ENCODE data around the gene LMX1A. TPM values are rescaled to one million over a fixed set of nuclear protein-coding genes. Genes with fewer than 3 reads are reported as not detected.

LMX1A gene
- total and polyA plus RNA-seq, 9 donors: 0.37 to 2.2 (median 0.84) TPM

DNA sequence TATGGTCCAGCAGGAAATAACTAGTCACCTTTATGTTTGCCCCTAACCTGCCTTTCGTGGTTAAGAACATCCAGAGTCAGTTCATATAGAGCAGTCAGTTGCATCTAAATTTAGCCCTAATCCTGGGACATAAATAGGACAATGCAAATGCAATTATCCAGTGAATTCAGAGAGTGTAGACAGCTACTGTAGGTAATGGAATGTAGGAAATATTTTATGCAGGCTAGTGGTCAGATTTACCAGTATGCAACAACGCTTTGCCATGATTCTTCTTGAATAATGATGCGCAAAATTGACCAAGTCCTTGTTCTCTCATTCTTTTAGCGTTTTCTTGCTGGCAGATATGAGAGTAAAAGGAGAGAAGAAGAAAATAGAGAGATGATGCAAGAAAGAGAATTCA lies 165.4 kb downstream of the LMX1A start:
- no peak for DNase-seq
- WGBS (ENCODE audit: insufficient coverage): 100% methylated on average over 2 of the region's 4 CpGs
- no peak overlapping the region for H3K27ac ChIP-seq (ENCODE audit: low read length)
- no peaks in the 10 kb centered on the region for H3K36me3 ChIP-seq (ENCODE audit: control insufficient read depth, insufficient read depth, low read length)
- no peaks in the 10 kb centered on the region for H3K4me1 ChIP-seq (ENCODE audit: control insufficient read depth, insufficient read depth, low read length)
- no peak overlapping the region for H3K4me3 ChIP-seq (ENCODE audit: low read length)
- no peaks in the 10 kb centered on the region for H3K27me3 ChIP-seq (ENCODE audit: control insufficient read depth, insufficient read depth, low read length)
- no peaks in the 10 kb centered on the region for H3K9me3 ChIP-seq (replicated peaks; ENCODE audit: control insufficient read depth, low read depth, low read length)

DNA sequence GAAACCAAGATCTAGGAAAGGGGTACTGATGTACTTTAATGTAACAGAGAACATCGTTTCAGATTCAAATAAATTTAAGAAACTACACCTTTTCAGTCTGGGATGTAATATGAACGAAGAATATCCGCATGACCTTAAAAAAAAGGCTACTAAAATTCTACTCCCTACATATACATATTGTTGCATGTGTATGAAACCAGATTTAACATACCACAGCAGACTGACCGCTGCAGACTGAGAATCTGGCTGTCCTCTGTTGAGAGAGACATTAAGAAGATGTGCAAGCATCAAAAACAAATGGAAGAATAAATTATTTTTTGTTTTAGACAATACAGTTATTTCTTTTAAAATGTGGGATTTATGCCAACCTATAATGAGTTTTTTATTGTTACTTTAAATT lies 166.6 kb downstream of the LMX1A start:
- no peak for DNase-seq
- Histone ChIP-seq H3K27me3 (ENCODE audit: control insufficient read depth, insufficient read depth, low read length) (no peaks in the 10 kb centered on the region), H3K9me3 (replicated peaks; ENCODE audit: control insufficient read depth, low read depth, low read length) (no peaks in the 10 kb centered on the region), H3K4me1 (ENCODE audit: control insufficient read depth, insufficient read depth, low read length) (no peaks in the 10 kb centered on the region), H3K4me3 (ENCODE audit: low read length) (no peak overlapping the region), H3K36me3 (ENCODE audit: control insufficient read depth, insufficient read depth, low read length) (no peaks in the 10 kb centered on the region), H3K27ac (ENCODE audit: low read length) (no peak overlapping the region)
- WGBS (ENCODE audit: insufficient coverage): no CpG with 5 or more reads among the region's 4 CpGs

DNA sequence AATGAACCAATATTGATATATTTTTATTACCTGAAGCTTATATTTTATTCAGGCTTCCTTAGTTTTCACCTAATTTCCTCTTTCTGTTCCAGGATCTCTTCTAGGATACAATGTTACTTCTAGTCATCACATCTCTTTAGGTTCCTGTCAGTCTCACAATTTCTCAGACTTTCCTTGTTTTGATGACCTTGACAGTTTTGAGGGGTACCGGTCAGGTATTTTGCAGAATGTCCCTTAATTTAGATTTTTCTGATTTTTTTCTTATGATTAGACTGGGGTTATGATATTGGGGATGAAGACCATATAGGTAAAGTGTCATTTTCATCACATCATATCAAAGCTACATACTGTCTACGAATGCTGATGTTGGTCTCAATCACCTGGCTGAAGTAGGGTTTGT lies 167.5 kb downstream of the LMX1A start:
- Histone ChIP-seq H3K27ac (ENCODE audit: low read length) (no peak overlapping the region), H3K9me3 (replicated peaks; ENCODE audit: control insufficient read depth, low read depth, low read length) (no peaks in the 10 kb centered on the region), H3K36me3 (ENCODE audit: control insufficient read depth, insufficient read depth, low read length) (no peaks in the 10 kb centered on the region), H3K4me1 (ENCODE audit: control insufficient read depth, insufficient read depth, low read length) (no peaks in the 10 kb centered on the region), H3K27me3 (ENCODE audit: control insufficient read depth, insufficient read depth, low read length) (no peaks in the 10 kb centered on the region), H3K4me3 (ENCODE audit: low read length) (no peak overlapping the region)
- no CpG with 5 or more reads among the region's 2 CpGs for WGBS (ENCODE audit: insufficient coverage)
- DNase-seq: no peak

DNA sequence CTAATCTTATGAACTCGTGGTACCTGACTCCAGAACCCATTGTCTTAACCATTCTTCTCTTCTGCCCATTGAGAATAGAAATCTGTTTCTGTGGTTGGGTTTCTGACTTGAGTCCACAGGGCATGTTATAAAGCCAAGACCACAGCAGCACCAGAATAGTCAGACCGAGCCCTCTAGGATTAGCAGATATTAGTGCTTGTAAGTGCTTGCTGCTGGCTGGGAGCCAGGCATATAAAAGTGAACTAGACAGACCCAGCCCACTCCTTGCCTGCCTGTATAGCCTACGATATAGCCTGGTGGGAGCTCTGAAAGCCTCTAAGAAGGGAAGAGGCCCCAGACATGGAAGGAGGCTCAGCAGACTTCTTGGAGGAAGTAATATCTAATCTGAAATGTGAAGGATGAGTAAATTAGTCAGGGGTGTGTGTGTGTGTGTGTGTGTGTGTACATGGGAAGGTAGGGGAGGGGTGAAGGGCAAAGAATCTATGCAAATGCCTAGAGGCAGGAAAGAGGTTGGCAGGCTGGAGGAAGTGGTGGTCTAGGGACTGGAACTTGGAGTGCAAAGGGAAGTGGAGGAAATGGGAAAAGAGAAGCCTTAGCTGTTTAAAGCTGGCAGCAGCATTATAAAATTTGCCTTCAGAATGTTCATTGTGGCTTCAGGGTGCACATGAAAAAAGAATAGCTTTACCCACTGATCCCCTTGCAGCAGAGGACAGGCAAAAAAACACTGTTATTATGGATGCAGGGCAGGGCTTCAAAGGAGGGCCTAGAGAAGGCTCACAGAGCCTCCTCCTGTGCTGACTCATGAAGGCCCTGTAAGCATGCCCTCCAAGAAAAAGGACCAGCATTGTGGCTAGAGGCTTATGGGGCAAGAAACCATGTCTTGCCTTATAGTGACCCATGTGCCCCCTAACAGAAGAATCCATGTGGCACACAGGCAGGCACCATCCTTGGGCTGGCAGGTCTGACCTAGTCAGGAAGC lies 169.2 kb downstream of the LMX1A start:
- DNase-seq: no peak
- Histone ChIP-seq H3K27me3 (ENCODE audit: control insufficient read depth, insufficient read depth, low read length) (no peaks in the 10 kb centered on the region), H3K4me3 (ENCODE audit: low read length) (no peak overlapping the region), H3K27ac (ENCODE audit: low read length) (no peak overlapping the region), H3K4me1 (ENCODE audit: control insufficient read depth, insufficient read depth, low read length) (no peaks in the 10 kb centered on the region), H3K9me3 (replicated peaks; ENCODE audit: control insufficient read depth, low read depth, low read length) (no peaks in the 10 kb centered on the region), H3K36me3 (ENCODE audit: control insufficient read depth, insufficient read depth, low read length) (no peaks in the 10 kb centered on the region)
- 20% methylated on average over 2 of the region's 3 CpGs for WGBS (ENCODE audit: insufficient coverage)

DNA sequence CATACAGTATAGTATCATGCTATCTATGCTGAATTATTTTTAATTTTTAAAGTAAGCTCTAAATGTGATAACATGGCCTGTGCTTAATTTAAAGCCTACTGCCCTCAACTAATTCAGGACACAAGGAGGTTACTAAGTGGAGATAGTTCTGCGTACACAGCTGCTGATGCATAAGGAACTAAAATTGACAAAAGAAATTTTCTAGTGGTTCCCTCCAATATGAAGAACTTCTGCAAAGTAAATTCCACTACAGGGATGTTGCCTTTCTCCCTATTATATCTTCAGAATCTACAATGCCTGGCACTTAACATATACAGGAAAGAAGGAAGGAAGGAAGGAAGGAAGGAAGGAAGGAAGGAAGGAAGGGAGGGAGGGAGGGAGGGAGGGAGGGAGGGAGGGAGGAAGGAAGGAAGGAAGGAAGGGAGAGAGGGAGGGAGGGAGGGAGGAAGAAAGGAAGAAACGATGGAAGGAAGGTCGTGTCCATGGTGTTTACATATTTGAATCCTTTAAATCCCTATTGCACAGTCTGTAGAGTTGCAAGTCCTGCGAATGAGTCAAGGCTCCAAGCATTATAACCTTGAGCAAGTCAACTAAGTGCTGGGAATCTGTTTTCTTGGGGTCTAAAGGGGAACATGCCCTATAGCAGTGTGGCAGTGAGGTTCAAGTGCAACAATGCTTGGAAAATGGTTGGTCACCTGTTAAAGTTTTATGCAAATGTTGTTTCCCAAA lies 171.2 kb downstream of the LMX1A start:
- DNase-seq: no peak
- Histone ChIP-seq H3K4me3 (ENCODE audit: low read length) (no peak overlapping the region), H3K36me3 (ENCODE audit: control insufficient read depth, insufficient read depth, low read length) (no peaks in the 10 kb centered on the region), H3K27ac (ENCODE audit: low read length) (no peak overlapping the region), H3K9me3 (replicated peaks; ENCODE audit: control insufficient read depth, low read depth, low read length) (no peaks in the 10 kb centered on the region), H3K4me1 (ENCODE audit: control insufficient read depth, insufficient read depth, low read length) (no peaks in the 10 kb centered on the region), H3K27me3 (ENCODE audit: control insufficient read depth, insufficient read depth, low read length) (no peaks in the 10 kb centered on the region)
- WGBS (ENCODE audit: insufficient coverage): 89% methylated on average over 1 of the region's 4 CpGs

DNA sequence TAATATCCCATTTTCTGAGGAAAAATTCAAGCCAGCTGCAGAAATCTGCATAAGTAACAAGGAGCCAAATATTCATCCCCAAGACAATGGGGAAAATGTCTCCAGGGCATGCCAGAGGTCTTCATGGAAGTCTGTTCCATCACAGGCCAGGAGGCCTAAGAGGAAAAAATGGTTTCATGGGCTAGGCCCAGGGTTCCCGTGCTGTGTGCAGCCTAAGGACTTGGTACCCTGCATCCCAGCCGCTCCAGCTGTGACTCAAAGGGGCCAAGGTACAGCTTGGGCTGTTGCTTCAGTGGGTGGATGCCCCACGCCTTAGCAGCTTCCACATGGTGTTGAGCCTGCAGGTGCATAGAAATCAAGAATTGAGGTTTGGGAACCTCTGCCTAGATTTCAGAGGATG lies 173.5 kb downstream of the LMX1A start:
- Histone ChIP-seq H3K4me3 (ENCODE audit: low read length) (no peak overlapping the region), H3K27ac (ENCODE audit: low read length) (no peak overlapping the region), H3K27me3 (ENCODE audit: control insufficient read depth, insufficient read depth, low read length) (no peaks in the 10 kb centered on the region), H3K9me3 (replicated peaks; ENCODE audit: control insufficient read depth, low read depth, low read length) (no peaks in the 10 kb centered on the region), H3K4me1 (ENCODE audit: control insufficient read depth, insufficient read depth, low read length) (no peaks in the 10 kb centered on the region), H3K36me3 (ENCODE audit: control insufficient read depth, insufficient read depth, low read length) (no peaks in the 10 kb centered on the region)
- DNase-seq: no peak
- 84% methylated on average over 3 of the region's 3 CpGs for WGBS (ENCODE audit: insufficient coverage)

DNA sequence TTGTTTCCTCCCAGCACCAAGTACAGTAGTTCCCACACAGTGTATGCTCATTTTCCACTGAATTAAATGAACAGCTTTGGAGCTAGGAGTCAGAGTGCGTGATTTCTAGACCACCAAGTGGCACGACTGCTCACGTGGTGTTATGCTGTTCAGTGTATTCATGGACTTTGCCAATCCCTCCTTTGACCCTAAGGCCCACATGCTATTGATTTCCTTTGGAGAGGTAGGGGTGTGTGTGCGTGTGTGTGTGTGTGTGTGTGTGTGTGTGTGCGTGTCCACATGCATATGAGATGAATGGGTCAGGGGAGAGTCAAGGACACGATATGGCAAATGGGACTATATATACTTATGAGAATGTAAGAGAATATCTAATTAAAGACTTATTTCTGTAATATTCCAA lies 177.2 kb downstream of the LMX1A start:
- no peaks in the 10 kb centered on the region for H3K27me3 ChIP-seq (ENCODE audit: control insufficient read depth, insufficient read depth, low read length)
- no CpG with 5 or more reads among the region's 6 CpGs for WGBS (ENCODE audit: insufficient coverage)
- H3K36me3 ChIP-seq (ENCODE audit: control insufficient read depth, insufficient read depth, low read length): no peaks in the 10 kb centered on the region
- no peak overlapping the region for H3K4me3 ChIP-seq (ENCODE audit: low read length)
- no peaks in the 10 kb centered on the region for H3K9me3 ChIP-seq (replicated peaks; ENCODE audit: control insufficient read depth, low read depth, low read length)
- DNase-seq: no peak
- no peaks in the 10 kb centered on the region for H3K4me1 ChIP-seq (ENCODE audit: control insufficient read depth, insufficient read depth, low read length)
- H3K27ac ChIP-seq (ENCODE audit: low read length): no peak overlapping the region

DNA sequence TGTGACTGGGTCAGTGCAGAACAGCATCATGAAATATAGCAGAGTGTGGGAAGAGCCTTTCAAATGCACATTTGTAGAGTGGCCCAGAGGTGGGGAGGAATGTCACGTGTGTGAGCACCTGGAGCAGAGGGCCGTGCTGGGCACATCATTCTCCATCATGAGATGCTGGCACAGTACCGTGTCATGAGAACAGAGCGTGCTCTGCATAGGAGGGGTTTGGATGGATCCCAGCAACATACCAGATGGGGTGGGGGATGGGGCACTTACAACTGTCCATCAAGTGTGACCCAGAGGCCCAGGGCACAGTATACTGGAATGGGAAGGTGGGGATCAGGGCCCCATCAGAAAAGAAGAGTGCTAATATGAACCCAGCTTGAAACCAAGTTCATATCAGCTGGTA lies 182.0 kb downstream of the LMX1A start:
- no peak for DNase-seq
- no peak overlapping the region for H3K4me3 ChIP-seq (ENCODE audit: low read length)
- 75% methylated on average over 4 of the region's 4 CpGs for WGBS (ENCODE audit: insufficient coverage)
- H3K27me3 ChIP-seq (ENCODE audit: control insufficient read depth, insufficient read depth, low read length): no peaks in the 10 kb centered on the region
- no peaks in the 10 kb centered on the region for H3K4me1 ChIP-seq (ENCODE audit: control insufficient read depth, insufficient read depth, low read length)
- H3K9me3 ChIP-seq (replicated peaks; ENCODE audit: control insufficient read depth, low read depth, low read length): no peaks in the 10 kb centered on the region
- no peak overlapping the region for H3K27ac ChIP-seq (ENCODE audit: low read length)
- H3K36me3 ChIP-seq (ENCODE audit: control insufficient read depth, insufficient read depth, low read length): no peaks in the 10 kb centered on the region

DNA sequence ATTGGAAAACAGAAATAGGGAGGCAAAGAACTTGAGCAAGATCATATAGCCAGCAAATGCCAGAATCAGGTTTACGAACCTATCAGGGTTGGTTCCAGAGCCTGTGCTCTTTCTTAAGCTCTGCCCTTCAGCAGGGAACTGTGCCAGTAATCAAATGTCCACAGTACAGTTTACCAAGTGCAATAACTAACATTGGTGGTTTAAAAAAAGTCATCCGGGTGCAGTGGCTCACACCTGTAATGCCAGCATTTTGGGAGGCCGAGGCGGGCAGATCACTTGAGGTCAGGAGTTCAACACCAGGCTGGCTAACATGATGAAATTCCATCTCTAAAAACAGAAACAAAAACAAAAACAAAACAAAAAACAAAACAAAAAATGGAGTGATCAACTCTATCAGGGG lies 182.7 kb downstream of the LMX1A start:
- H3K4me3 ChIP-seq (ENCODE audit: low read length): no peak overlapping the region
- 86% methylated on average over 3 of the region's 4 CpGs for WGBS (ENCODE audit: insufficient coverage)
- H3K9me3 ChIP-seq (replicated peaks; ENCODE audit: control insufficient read depth, low read depth, low read length): no peaks in the 10 kb centered on the region

DNA sequence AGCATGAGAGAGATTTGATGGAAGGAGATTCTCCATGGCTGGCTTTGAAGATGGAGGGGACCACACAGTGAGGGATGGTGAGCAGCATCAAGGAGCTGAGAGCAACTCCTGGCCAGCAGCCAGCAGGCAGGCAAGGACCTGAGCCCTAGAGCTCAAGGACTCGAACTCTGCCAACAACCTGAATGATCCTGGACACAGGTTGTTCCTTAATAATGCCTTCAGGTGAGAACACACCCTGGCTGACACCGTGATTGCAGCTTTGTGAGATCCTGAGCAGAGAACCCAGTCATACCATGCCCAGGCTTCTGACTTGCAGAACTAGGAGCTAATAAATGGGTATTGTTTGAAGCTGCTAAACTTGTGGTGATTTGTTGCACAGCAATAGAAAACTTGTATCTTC lies 183.1 kb downstream of the LMX1A start:
- Histone ChIP-seq H3K9me3 (replicated peaks; ENCODE audit: control insufficient read depth, low read depth, low read length) (no peaks in the 10 kb centered on the region), H3K36me3 (ENCODE audit: control insufficient read depth, insufficient read depth, low read length) (no peaks in the 10 kb centered on the region), H3K4me3 (ENCODE audit: low read length) (no peak overlapping the region), H3K27me3 (ENCODE audit: control insufficient read depth, insufficient read depth, low read length) (no peaks in the 10 kb centered on the region), H3K4me1 (ENCODE audit: control insufficient read depth, insufficient read depth, low read length) (no peaks in the 10 kb centered on the region), H3K27ac (ENCODE audit: low read length) (no peak overlapping the region)
- no peak for DNase-seq
- 75% methylated on average over 2 of the region's 2 CpGs for WGBS (ENCODE audit: insufficient coverage)

More for the DNA sequence above, 182.7 kb downstream of the LMX1A start:
- Histone ChIP-seq H3K27me3 (ENCODE audit: control insufficient read depth, insufficient read depth, low read length) (no peaks in the 10 kb centered on the region), H3K27ac (ENCODE audit: low read length) (no peak overlapping the region), H3K36me3 (ENCODE audit: control insufficient read depth, insufficient read depth, low read length) (no peaks in the 10 kb centered on the region), H3K4me1 (ENCODE audit: control insufficient read depth, insufficient read depth, low read length) (no peaks in the 10 kb centered on the region)
- DNase-seq: no peak
